Endodermal cell (in vitro differentiated cells): ENCODE measurements around the gene PTPRM. TPM values are rescaled to one million over a fixed set of nuclear protein-coding genes. Genes with fewer than 3 reads are reported as not detected.

Experiments used
- DNase-seq: peaks from one replicate; pipeline ENCODE4 v3.0.0-alpha.2; 2017
- H3K27ac ChIP-seq: 2 replicates; pipeline ENCODE4 v1.5.1; 2013; ENCODE audit warnings: mild to moderate bottlenecking, low read depth, low read length, moderate library complexity
- H3K27me3 ChIP-seq: 2 replicates; pipeline ENCODE4 v1.6.1; 2013; ENCODE audit warnings: mild to moderate bottlenecking, low read length, moderate library complexity; ENCODE audit not compliant: insufficient read depth, control insufficient read depth, poor library complexity, severe bottlenecking
- H3K36me3 ChIP-seq: 2 replicates; pipeline ENCODE4 v1.7.0; 2013; ENCODE audit warnings: mild to moderate bottlenecking, low read length, moderate library complexity; ENCODE audit not compliant: control insufficient read depth, insufficient read depth
- H3K4me1 ChIP-seq: one replicate; pipeline ENCODE4 v1.7.0; 2013; ENCODE audit warnings: low read length; ENCODE audit not compliant: control insufficient read depth, insufficient read depth
- H3K4me3 ChIP-seq: 2 replicates; pipeline ENCODE4 v1.5.1; 2013; ENCODE audit warnings: mild to moderate bottlenecking, low read length, moderate library complexity
- H3K9ac ChIP-seq: 2 replicates; pipeline ENCODE4 v1.6.1; 2013; ENCODE audit warnings: mild to moderate bottlenecking, low read length, moderate library complexity; ENCODE audit not compliant: poor library complexity, severe bottlenecking; ENCODE audit errors: extremely low read depth
- H3K9me3 ChIP-seq: 2 replicates; pipeline ENCODE4 v1.6.1; 2013; ENCODE audit warnings: mild to moderate bottlenecking, low read length, moderate library complexity; ENCODE audit not compliant: control insufficient read depth
- H3K27ac Mint-ChIP-seq: 2 replicates; pipeline ENCODE4 v1.8.0; 2020; ENCODE audit warnings: mixed read lengths
- H3K27me3 Mint-ChIP-seq: 2 replicates; pipeline ENCODE4 v1.8.0; 2021; ENCODE audit warnings: mild to moderate bottlenecking, mixed read lengths; ENCODE audit not compliant: insufficient read depth
- H3K36me3 Mint-ChIP-seq: 2 replicates; pipeline ENCODE4 v1.8.0; 2020; ENCODE audit warnings: low read depth, mixed read lengths
- H3K4me1 Mint-ChIP-seq: 2 replicates; pipeline ENCODE4 v1.8.0; 2020; ENCODE audit warnings: mixed read lengths
- H3K4me3 Mint-ChIP-seq: 2 replicates; pipeline ENCODE4 v1.8.0; 2020; ENCODE audit warnings: mild to moderate bottlenecking, moderate library complexity, mixed read lengths
- H3K9me3 Mint-ChIP-seq: 2 replicates; pipeline ENCODE4 v1.8.0; 2020; ENCODE audit warnings: mild to moderate bottlenecking, mixed read lengths
- WGBS, 2 experiments: methylation state at CpG; one replicate each; pipeline versions ENCODE4 v1.1.5 to v1.1.7; 2013; ENCODE audit warnings: missing lambda C conversion rate in 2 of 2, mixed read lengths in 1 of 2; ENCODE audit not compliant: insufficient coverage in 1 of 2, insufficient read length in 1 of 2; 5-methylcytosine and 5-hydroxymethylcytosine counted together
- total RNA-seq, 2 donors: library from RNA; stranded (reverse); fragmentation: NEBNext Ultra II Directional in 1 of 2; extraction: Animal tissue kit (Norgen Biotek cat#: 25700) in 1 of 2; gene quantifications; 2 replicates in 1 of 2; 3 replicates in 1 of 2; pipeline ENCODE4 v1.2.1, GENCODE V29; 2021
- TF ChIP-seq, protein P1 (sequence below): fragments of 200-600 bp; sonication (generic); conservative IDR thresholded peaks from 2 replicates; pipeline ENCODE4 v1.5.0; 2021; ENCODE audit warnings: antibody characterized with exemption, mild to moderate bottlenecking

Gene PTPRM
- total RNA-seq, 2 donors from 2014 or later = 47.2 to 57.6 TPM

DNA sequence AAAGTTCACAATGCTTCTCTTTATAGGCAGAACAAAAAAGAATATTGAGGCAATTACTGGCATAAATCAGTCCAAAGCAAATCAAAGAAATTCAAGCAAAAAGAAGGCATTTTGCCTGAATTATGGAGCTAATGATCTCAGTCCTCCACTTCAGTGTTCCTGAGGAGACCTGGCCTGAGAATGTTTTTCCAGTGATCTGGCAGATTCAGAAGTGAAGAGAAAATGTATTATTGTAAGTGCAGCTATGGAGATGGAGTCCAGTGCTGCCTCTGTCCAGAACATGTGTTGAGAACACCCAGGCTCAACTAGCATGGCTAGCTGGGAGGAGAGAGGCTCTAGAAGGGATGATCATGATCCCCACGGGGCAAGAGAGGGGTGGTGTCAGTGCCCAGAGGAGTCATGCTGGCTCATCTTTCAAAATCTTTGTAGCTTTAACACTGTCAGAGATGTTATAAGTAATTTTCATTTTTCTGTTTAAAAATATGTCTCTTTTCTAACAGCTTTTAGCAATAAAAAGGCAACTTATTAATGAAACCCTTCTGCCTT, 675.1 kb downstream of the PTPRM start:
- Histone ChIP-seq H3K27ac (no peak overlapping the region), H3K9ac (no peak overlapping the region), H3K9me3 (peaks cover 15% of the 10 kb centered on the region), H3K4me1 (peaks cover 3% of the 10 kb centered on the region), H3K27me3 (no peaks in the 10 kb centered on the region), H3K36me3 (peaks cover 24% of the 10 kb centered on the region), H3K4me3 (no peak overlapping the region)
- Mint-ChIP-seq H3K27ac (no peak overlapping the region), H3K9me3 (peaks cover 15% of the 10 kb centered on the region), H3K4me3 (no peak overlapping the region), H3K36me3 (peaks cover 18% of the 10 kb centered on the region), H3K4me1 (peaks cover 12% of the 10 kb centered on the region), H3K27me3 (no peaks in the 10 kb centered on the region)
- WGBS, 2 experiments = 86% methylated on average over 1 of the region's 1 CpG; no CpG with 5 or more reads in 1 of the 2 experiments
- no peak for DNase-seq
- TF ChIP-seq, protein P1, sequence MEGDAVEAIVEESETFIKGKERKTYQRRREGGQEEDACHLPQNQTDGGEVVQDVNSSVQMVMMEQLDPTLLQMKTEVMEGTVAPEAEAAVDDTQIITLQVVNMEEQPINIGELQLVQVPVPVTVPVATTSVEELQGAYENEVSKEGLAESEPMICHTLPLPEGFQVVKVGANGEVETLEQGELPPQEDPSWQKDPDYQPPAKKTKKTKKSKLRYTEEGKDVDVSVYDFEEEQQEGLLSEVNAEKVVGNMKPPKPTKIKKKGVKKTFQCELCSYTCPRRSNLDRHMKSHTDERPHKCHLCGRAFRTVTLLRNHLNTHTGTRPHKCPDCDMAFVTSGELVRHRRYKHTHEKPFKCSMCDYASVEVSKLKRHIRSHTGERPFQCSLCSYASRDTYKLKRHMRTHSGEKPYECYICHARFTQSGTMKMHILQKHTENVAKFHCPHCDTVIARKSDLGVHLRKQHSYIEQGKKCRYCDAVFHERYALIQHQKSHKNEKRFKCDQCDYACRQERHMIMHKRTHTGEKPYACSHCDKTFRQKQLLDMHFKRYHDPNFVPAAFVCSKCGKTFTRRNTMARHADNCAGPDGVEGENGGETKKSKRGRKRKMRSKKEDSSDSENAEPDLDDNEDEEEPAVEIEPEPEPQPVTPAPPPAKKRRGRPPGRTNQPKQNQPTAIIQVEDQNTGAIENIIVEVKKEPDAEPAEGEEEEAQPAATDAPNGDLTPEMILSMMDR = no peak

DNA sequence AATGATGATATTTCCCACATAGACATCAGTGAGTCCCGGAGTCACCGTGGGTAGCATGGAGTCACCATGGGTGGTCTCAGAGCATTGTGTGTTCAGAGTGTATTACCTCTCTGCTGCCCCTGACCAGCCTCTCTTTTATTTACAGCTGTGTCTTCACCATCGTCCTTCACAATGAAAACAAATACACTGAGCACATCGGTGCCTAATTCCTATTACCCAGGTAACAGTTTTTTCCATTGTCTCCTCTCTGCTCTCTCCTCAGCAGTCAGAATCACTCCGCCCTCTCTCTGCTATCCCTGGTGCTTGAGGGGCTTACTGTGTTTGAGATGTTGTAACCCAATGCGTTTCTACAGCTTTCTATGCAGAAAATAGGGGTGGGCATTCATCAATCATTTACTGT, 680.6 kb downstream of the PTPRM start:
- H3K36me3 ChIP-seq = peaks cover 23% of the 10 kb centered on the region
- H3K27me3 ChIP-seq = no peaks in the 10 kb centered on the region
- no peak overlapping the region for H3K27ac ChIP-seq
- no peak overlapping the region for H3K4me3 ChIP-seq
- no peak overlapping the region for H3K4me3 Mint-ChIP-seq
- DNase-seq = no peak
- H3K27me3 Mint-ChIP-seq = no peaks in the 10 kb centered on the region
- peaks cover 24% of the 10 kb centered on the region for H3K4me1 Mint-ChIP-seq
- no peaks in the 10 kb centered on the region for H3K9me3 ChIP-seq
- 66 to 73% methylated on average over 3 to 6 of the region's 6 CpGs for WGBS, 2 experiments
- H3K9me3 Mint-ChIP-seq = no peaks in the 10 kb centered on the region
- no peak overlapping the region for H3K9ac ChIP-seq
- H3K36me3 Mint-ChIP-seq = peaks cover 9% of the 10 kb centered on the region
- no peak overlapping the region for H3K27ac Mint-ChIP-seq
- H3K4me1 ChIP-seq = peaks cover 7% of the 10 kb centered on the region
- TF ChIP-seq, protein P1 = no peak

DNA sequence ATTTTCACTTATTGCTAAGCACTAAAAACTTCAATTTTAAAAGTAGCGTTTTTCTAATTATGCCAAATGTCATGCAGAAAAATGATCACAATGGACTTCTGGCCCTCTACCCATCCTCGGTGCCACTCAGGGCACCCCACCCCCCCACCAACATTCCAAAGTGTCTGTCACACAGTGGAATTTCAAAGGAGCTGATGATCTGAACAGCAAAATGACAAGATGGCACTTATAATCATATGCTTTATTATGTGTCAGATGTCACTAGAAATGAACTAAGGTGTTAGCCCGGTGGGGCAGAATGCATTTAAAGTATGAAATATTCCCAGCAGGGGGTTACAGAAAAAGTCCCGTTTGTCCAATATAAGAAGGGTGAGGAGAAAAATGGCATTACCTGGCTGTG, 681.5 kb downstream of the PTPRM start:
- H3K4me1 ChIP-seq = peaks cover 7% of the 10 kb centered on the region
- TF ChIP-seq, protein P1 = no peak
- Mint-ChIP-seq H3K27me3 (no peaks in the 10 kb centered on the region), H3K9me3 (no peaks in the 10 kb centered on the region), H3K4me3 (no peak overlapping the region), H3K4me1 (peaks cover 24% of the 10 kb centered on the region), H3K27ac (no peak overlapping the region), H3K36me3 (peaks cover 9% of the 10 kb centered on the region)
- peaks cover 24% of the 10 kb centered on the region for H3K36me3 ChIP-seq
- H3K27me3 ChIP-seq = no peaks in the 10 kb centered on the region
- 88 to 95% methylated on average over 3 to 4 of the region's 4 CpGs for WGBS, 2 experiments
- H3K9me3 ChIP-seq = no peaks in the 10 kb centered on the region
- H3K9ac ChIP-seq = no peak overlapping the region
- no peak overlapping the region for H3K27ac ChIP-seq
- no peak for DNase-seq
- H3K4me3 ChIP-seq = no peak overlapping the region
